Omental fat pad (tissue), 4 donors: ENCODE results near the gene SIX2. TPM values are rescaled to one million over a fixed set of nuclear protein-coding genes. Genes with fewer than 3 reads are reported as not detected.

ENCODE experiments used
- ATAC-seq: fragments of 150-250 bp; one replicate; pipeline ENCODE4 v1.9.1; 2016; ENCODE audit warnings: mild to moderate bottlenecking, moderate library complexity; ENCODE audit not compliant: low FRiP score
- DNase-seq: peaks from one replicate; pipeline ENCODE4 v3.0.0-alpha.2; 2019; ENCODE audit warnings: low spot score
- total RNA-seq, 4 donors: library from RNA; depleted of rRNA; stranded (reverse); fragments of >200 nt; gene quantifications; one replicate each; pipeline ENCODE4 v1.1.0, GENCODE V29; 2016
- TF ChIP-seq, protein P1 (sequence below), 3 donors: fragments of 450-650 bp; IDR thresholded peaks; one replicate each; pipeline ENCODE4 v1.5.1; 2016 to 2017; ENCODE audit warnings: antibody characterized with exemption in 3 of 3, mild to moderate bottlenecking in 3 of 3, moderate library complexity in 2 of 3

Gene SIX2
- total RNA-seq, 4 donors from 2014 or later = 3.6 to 26.3 (median 12.7) TPM

DNA sequence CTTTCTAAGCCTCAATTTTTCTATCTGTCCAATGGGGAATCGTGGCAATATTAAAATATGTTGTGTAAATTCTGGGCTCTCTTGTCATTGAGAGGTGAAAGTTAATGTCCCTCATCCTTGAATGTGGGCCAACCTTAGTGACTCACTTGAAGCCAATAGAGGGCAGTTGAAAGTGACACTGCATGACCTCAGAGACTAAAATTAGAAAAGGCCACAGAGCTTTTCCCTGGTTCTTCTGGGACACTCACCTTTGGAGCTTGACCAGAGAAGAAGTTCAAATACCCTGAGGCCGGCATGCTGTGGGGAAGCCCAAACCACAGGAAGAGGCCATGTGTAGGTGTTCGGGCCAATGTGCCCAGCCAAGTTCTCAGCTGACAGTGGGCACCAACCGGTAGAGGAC is 24.1 kb upstream of the SIX2 start:
- ATAC-seq (no peak), DNase-seq (no peak)
- TF ChIP-seq, protein P1, sequence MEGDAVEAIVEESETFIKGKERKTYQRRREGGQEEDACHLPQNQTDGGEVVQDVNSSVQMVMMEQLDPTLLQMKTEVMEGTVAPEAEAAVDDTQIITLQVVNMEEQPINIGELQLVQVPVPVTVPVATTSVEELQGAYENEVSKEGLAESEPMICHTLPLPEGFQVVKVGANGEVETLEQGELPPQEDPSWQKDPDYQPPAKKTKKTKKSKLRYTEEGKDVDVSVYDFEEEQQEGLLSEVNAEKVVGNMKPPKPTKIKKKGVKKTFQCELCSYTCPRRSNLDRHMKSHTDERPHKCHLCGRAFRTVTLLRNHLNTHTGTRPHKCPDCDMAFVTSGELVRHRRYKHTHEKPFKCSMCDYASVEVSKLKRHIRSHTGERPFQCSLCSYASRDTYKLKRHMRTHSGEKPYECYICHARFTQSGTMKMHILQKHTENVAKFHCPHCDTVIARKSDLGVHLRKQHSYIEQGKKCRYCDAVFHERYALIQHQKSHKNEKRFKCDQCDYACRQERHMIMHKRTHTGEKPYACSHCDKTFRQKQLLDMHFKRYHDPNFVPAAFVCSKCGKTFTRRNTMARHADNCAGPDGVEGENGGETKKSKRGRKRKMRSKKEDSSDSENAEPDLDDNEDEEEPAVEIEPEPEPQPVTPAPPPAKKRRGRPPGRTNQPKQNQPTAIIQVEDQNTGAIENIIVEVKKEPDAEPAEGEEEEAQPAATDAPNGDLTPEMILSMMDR (IDR thresholded peaks at IDR 0.05) = no peak

DNA sequence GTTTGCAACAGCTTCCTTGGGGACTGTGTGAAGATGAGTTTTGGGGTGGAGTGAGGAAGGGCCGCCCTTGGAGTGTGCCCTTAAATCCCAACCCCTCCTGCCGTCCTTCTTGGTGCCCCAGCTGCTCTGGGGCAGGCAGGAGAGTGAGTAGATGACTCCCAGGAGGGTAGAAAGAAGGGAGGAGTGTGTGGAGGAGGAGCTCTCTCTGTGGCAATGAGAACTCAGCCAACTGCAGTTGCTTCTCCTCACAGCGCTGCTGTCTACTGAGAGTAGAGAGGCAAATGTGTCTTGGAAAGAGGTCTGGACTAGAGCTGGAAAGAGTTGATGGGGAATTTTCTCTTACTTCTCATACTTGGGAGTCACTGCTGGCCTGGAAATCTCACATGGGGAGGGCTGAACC is 21.8 kb upstream of the SIX2 start:
- TF ChIP-seq, protein P1 (IDR thresholded peaks at IDR 0.05) = no peak
- ATAC-seq = no peak
- DNase-seq = no peak

DNA sequence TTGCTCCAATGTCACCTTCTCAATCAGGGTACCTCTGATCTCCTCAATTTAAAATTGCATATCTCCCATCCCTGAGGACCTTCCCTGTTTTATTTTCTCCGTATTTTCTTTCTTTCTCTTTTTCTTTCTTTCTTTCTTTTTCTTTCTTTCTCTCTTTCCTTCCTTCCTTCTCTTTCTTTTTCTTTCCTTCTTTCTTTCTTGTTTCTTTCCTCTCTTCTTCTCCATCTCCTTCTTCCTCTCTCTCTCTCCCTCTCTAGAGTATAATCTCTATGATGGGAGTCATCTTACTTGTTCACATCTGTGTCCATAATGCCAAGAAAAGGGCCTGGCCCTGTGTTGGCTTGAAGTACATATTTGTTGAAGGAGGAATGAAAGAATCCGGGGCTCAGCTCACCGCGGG is 21.3 kb upstream of the SIX2 start:
- TF ChIP-seq, protein P1 (IDR thresholded peaks at IDR 0.05) = no peak
- DNase-seq (no peak), ATAC-seq (no peak)

DNA sequence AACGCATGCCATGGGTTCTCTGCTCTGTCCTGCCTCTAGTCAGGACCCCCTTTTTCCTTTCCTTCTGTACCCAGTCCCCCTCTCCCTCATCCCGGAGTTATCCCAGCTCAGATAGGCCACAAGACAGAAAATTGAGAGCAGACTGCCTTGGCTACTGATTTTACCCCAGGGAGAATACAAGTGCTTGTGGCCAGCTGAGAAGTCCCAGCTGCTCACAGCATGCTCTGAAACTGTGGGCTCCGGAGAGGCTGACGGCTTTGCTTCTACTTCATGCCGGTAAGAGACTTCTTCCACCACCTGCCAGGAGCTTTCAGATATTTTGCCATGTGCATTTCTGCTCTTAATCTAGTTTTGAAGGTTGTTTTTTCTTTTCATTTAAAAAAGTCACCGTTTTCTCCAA is 20.0 kb upstream of the SIX2 start:
- ATAC-seq (no peak), DNase-seq (no peak)
- TF ChIP-seq, protein P1 (IDR thresholded peaks at IDR 0.05) = no peak

DNA sequence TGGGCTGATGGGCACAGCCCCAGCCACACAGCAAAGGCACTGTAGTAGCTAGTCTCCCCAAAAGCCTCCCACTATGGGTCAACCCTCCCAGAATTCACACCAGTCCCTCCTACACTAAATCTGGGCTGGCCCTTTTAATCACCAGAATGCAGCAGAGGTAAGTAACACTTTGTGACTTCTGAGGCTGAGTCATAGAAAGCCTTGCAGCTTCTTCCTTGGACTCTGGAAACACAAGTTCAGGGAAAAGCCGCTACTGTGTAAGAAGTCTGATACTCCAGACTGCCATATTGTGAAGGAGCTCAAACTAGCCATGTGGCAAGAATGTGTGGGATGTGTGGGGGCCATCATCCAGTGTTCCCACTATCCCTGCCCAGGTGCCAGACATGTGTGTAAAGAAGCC is 19.0 kb upstream of the SIX2 start:
- ATAC-seq = no peak
- TF ChIP-seq, protein P1 (IDR thresholded peaks at IDR 0.05) = no peak

DNA sequence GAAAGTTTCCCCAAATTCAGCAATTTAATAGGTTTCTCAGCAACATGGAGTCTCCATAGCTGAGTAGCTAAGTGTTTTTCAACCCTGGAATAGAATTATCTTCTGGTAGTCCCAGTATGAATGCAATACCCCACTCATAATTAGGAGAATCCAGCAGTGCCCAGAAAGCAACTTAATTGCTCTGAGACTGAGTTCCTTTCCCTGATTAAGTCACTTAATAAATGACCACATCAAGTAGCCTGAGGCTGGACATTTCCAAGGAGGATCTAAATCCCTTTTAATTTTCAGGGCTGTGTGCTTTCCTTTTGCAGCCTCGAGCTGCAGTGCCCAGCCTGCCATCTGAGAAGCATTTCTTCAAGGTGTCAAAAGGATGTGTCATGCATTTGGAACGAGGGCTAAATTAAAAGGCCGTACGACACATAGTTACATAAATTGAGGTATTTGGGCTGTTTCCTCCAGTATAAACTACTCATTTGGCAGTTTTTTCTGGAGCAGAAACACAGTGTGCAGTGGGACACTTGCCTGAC is 17.7 kb upstream of the SIX2 start:
- TF ChIP-seq, protein P1 (IDR thresholded peaks at IDR 0.05) = no peak
- ATAC-seq = no peak

More for the DNA sequence above, 19.0 kb upstream of the SIX2 start:
- DNase-seq = no peak

DNA sequence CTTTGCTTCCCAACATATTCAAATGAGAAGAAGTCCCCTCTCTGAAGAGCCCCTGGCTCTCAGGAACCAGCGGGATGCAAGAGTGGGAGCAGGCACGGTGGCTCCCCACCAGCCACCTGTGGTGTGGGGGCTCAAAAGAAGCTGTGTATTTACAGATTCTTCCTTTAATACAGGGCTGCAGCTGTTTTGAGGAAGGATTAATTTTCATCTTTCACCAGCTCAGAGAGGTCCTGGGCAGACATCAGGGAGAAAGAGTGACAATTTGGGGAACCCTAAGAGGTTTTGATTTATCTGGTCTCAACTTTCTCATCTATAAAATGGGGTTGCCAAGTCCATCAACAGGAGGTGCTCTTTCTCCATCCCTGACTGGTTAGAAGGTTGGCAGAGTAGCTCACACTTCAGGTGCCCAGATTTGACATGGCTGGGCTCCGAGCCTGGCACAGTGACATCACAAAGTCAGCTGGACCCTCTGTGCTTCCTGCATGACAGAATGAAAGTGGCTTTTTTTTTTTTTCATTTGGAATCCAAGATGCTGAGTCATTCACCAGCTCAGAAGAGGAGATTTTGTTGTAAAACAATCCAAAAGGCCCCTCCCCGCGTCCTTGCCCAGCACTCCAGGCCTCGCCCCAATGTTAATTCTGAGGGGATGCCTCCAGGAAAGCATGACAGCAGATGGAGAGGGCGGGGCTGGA is 15.5 kb upstream of the SIX2 start:
- TF ChIP-seq, protein P1 (IDR thresholded peaks at IDR 0.05) = no peak
- ATAC-seq (no peak), DNase-seq (no peak)

More for the DNA sequence above, 17.7 kb upstream of the SIX2 start:
- DNase-seq = no peak
